ENCODE data around the gene ICAM5. TPM values are rescaled to one million over a fixed set of nuclear protein-coding genes. Genes with fewer than 3 reads are reported as not detected.
A peak's percentile ranks its signal among the peaks of the same experiment; 100 is the strongest.

The ICAM5 gene
- total and polyA plus RNA-seq, 2 donors from 2014 or later, result 0.34 to 2.9 TPM

DNA sequence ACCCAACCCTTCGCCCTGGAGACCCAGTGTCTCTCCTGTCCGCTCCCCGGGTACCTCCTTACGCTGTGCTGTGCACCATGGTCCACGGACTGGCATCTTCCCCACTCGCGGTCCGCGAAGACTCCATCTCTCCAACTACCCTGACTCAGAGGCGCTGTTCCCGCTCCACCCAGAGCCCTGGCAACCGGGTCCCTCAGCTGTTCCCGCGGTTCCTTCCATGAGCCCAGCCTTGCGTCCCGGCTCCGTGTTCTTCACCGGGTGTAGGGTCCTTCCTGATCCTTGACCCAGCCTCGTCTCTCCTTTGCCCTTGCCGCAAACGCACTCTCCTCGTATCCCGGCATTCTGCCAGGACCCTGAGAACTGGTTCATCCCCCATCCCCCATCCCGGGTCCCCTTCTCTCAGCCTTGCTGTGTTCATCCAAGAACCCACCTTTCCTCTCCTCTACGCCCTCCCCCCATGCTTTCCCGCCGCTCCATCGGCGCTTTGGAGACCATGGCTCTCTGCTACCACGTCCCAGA is 664 bp downstream of the ICAM5 start:
- TF ChIP-seq, protein P1, sequence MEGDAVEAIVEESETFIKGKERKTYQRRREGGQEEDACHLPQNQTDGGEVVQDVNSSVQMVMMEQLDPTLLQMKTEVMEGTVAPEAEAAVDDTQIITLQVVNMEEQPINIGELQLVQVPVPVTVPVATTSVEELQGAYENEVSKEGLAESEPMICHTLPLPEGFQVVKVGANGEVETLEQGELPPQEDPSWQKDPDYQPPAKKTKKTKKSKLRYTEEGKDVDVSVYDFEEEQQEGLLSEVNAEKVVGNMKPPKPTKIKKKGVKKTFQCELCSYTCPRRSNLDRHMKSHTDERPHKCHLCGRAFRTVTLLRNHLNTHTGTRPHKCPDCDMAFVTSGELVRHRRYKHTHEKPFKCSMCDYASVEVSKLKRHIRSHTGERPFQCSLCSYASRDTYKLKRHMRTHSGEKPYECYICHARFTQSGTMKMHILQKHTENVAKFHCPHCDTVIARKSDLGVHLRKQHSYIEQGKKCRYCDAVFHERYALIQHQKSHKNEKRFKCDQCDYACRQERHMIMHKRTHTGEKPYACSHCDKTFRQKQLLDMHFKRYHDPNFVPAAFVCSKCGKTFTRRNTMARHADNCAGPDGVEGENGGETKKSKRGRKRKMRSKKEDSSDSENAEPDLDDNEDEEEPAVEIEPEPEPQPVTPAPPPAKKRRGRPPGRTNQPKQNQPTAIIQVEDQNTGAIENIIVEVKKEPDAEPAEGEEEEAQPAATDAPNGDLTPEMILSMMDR (IDR thresholded peaks at IDR 0.05; ENCODE audit: borderline replicate concordance, extremely low read depth, insufficient read depth), result no peak
- Histone ChIP-seq H3K4me1 (ENCODE audit: control insufficient read depth in 2 of 3, insufficient read depth in 2 of 3, low read depth in 1 of 3, low read length in 3 of 3) (peaks cover 0 to 36% (median 7%) of the 10 kb centered on the region in 3 donors), H3K27ac (ENCODE audit: low read depth in 2 of 2, low read length in 2 of 2) (no peak overlapping the region), H3K36me3 (ENCODE audit: control insufficient read depth in 2 of 3, insufficient read depth in 3 of 3, low read length in 3 of 3) (no peaks in the 10 kb centered on the region), H3K4me3 (ENCODE audit: low read length in 3 of 3) (no peak overlapping the region), H3K9ac (ENCODE audit: low read length in 3 of 3) (no peak overlapping the region), H3K27me3 (ENCODE audit: control insufficient read depth, insufficient read depth, low read length) (peaks cover 50% of the 10 kb centered on the region), H3K9me3 (ENCODE audit: control insufficient read depth in 2 of 3, insufficient read depth in 1 of 3, low read length in 3 of 3) (no peaks in the 10 kb centered on the region)
- DNase-seq (peak in 2 of 5 donors; percentile 26 to 79), FAIRE-seq (no peak)
- intact Hi-C loops (cut with DNase I), result no loop called here

DNA sequence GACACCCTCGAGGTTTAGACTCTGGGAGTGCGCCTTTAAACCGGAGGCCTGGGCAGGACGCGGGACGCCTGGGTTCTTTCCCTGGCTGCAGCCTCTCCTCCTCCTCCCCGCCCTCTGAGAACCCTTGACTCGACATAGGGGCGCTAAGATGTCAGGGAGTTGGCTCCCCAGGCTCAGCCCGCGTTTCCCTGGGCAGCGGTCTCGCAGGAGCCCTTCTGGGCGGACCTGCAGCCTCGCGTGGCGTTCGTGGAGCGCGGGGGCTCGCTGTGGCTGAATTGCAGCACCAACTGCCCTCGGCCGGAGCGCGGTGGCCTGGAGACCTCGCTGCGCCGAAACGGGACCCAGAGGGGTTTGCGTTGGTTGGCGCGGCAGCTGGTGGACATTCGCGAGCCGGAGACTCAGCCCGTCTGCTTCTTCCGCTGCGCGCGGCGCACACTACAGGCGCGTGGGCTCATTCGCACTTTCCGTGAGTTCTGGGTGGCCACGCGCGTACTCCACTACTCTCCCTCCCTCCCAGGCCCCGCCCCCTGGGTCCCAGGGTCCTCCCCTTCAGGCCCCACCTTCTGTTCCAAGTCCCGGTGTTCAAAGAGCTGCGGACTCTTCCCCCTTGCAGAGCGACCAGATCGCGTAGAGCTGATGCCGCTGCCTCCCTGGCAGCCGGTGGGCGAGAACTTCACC is 1.3 kb downstream of the ICAM5 start:
- peak; percentile 31 to 94 (median 37) for DNase-seq
- TF ChIP-seq, protein P1 (IDR thresholded peaks at IDR 0.05; ENCODE audit: borderline replicate concordance, extremely low read depth, insufficient read depth), result no peak
- Histone ChIP-seq H3K4me3 (ENCODE audit: low read length in 3 of 3) (peak overlapping the region in 1 of 3 donors; percentile 39), H3K27me3 (ENCODE audit: control insufficient read depth, insufficient read depth, low read length) (peaks cover 55% of the 10 kb centered on the region), H3K9me3 (ENCODE audit: control insufficient read depth in 2 of 3, insufficient read depth in 1 of 3, low read length in 3 of 3) (no peaks in the 10 kb centered on the region), H3K9ac (ENCODE audit: low read length in 3 of 3) (no peak overlapping the region), H3K27ac (ENCODE audit: low read depth in 2 of 2, low read length in 2 of 2) (no peak overlapping the region), H3K4me1 (ENCODE audit: control insufficient read depth in 2 of 3, insufficient read depth in 2 of 3, low read depth in 1 of 3, low read length in 3 of 3) (peaks cover 0 to 42% (median 5%) of the 10 kb centered on the region in 3 donors), H3K36me3 (ENCODE audit: control insufficient read depth in 2 of 3, insufficient read depth in 3 of 3, low read length in 3 of 3) (no peaks in the 10 kb centered on the region)
- FAIRE-seq, result no peak
- intact Hi-C loops (cut with DNase I), result no loop called here

DNA sequence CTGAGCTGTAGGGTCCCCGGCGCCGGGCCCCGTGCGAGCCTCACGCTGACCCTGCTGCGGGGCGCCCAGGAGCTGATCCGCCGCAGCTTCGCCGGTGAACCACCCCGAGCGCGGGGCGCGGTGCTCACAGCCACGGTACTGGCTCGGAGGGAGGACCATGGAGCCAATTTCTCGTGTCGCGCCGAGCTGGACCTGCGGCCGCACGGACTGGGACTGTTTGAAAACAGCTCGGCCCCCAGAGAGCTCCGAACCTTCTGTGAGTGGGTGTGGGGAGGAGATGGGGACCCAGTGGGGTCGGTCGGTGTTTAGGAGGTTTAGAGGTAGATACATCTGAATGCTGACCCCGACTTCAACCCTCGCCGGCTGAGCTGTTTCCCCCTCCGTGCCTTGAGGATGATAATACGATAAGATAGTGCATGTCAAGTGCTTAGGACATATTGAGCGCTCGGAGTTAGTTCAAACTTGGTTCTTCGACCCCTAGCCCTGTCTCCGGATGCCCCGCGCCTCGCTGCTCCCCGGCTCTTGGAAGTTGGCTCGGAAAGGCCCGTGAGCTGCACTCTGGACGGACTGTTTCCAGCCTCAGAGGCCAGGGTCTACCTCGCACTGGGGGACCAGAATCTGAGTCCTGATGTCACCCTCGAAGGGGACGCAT is 1.9 kb downstream of the ICAM5 start:
- Histone ChIP-seq H3K27ac (ENCODE audit: low read depth in 2 of 2, low read length in 2 of 2) (no peak overlapping the region), H3K9me3 (ENCODE audit: control insufficient read depth in 2 of 3, insufficient read depth in 1 of 3, low read length in 3 of 3) (no peaks in the 10 kb centered on the region), H3K27me3 (ENCODE audit: control insufficient read depth, insufficient read depth, low read length) (peaks cover 57% of the 10 kb centered on the region), H3K4me3 (ENCODE audit: low read length in 3 of 3) (peak overlapping the region; percentile 20 to 47 (median 39)), H3K4me1 (ENCODE audit: control insufficient read depth in 2 of 3, insufficient read depth in 2 of 3, low read depth in 1 of 3, low read length in 3 of 3) (peaks cover 0 to 41% (median 3%) of the 10 kb centered on the region in 3 donors), H3K36me3 (ENCODE audit: control insufficient read depth in 2 of 3, insufficient read depth in 3 of 3, low read length in 3 of 3) (no peaks in the 10 kb centered on the region), H3K9ac (ENCODE audit: low read length in 3 of 3) (no peak overlapping the region)
- DNase-seq (peak in 1 of 5 donors; percentile 76), FAIRE-seq (no peak)
- TF ChIP-seq, protein P1 (IDR thresholded peaks at IDR 0.05; ENCODE audit: borderline replicate concordance, extremely low read depth, insufficient read depth), result no peak
- intact Hi-C loops (cut with DNase I), result no loop called here
